Stimulated activated CD4-positive, alpha-beta T cell treated with anti-CD3 and anti-CD28 coated beads, Interleukin-2, amount 100 ng/mL, for 48 hours (primary cell): ENCODE results near the gene MAK.
"Not testable (repeated sequence)": the region's sequence is repeated elsewhere in the genome, so short reads cannot be mapped to it uniquely, and the experiment has no call there.

Experiments used
- DNase-seq, 2 donors: peaks; one replicate each; pipeline ENCODE4 v3.0.0-alpha.2; 2020

Gene MAK

GRCh38 chr6:10722570-10722819, 115.8 kb downstream of the MAK start:
- no peak for DNase-seq

- DNase-seq = no peak
Observed at GRCh38 chr6:10721850-10722569, 116.3 kb downstream of the MAK start.

- not testable (repeated sequence) for DNase-seq
Observed at GRCh38 chr6:10720960-10721849, 117.1 kb downstream of the MAK start.

GRCh38 chr6:10720265-10720959, 117.9 kb downstream of the MAK start:
- peak; percentile 47 to 56 for DNase-seq

GRCh38 chr6:10719964-10720264, 118.4 kb downstream of the MAK start:
- DNase-seq = no peak

- peak in 1 of 2 donors; percentile 40 for DNase-seq
Observed at GRCh38 chr6:10719296-10719963, 118.9 kb downstream of the MAK start.

- DNase-seq = no peak
Observed at GRCh38 chr6:10713962-10714361, 124.4 kb downstream of the MAK start.
